GM21717 (cell line): ENCODE measurements around the gene AMIGO3.
"Not testable (repeated sequence)": the region's sequence is repeated elsewhere in the genome, so short reads cannot be mapped to it uniquely, and the experiment has no call there.

ENCODE experiments used
- ATAC-seq: cut with Tn5 transposase; IDR thresholded peaks from one replicate; pipeline ENCODE4 v1.9.1; 2021; ENCODE audit warnings: mild to moderate bottlenecking, moderate library complexity; ENCODE audit not compliant: unreplicated experiment

AMIGO3 gene

GRCh38 chr3:49712631-49713317 lies 6.7 kb downstream of the AMIGO3 start:
- no peak for ATAC-seq

- no peak for ATAC-seq
Observed at GRCh38 chr3:49712166-49712565, 7.3 kb downstream of the AMIGO3 start.

GRCh38 chr3:49711489-49711888 lies 8.0 kb downstream of the AMIGO3 start:
- ATAC-seq, result no peak

- ATAC-seq, result no peak
Observed at GRCh38 chr3:49709852-49710251, 9.6 kb downstream of the AMIGO3 start.

- ATAC-seq, result no peak
Observed at GRCh38 chr3:49707113-49707480, 12.4 kb downstream of the AMIGO3 start.

- ATAC-seq, result no peak
Observed at GRCh38 chr3:49706456-49707112, 12.9 kb downstream of the AMIGO3 start.

- no peak for ATAC-seq
Observed at GRCh38 chr3:49705390-49705960, 14.0 kb downstream of the AMIGO3 start.

GRCh38 chr3:49704629-49705028 lies 14.9 kb downstream of the AMIGO3 start:
- ATAC-seq, result no peak

GRCh38 chr3:49703956-49704355 lies 15.5 kb downstream of the AMIGO3 start:
- no peak for ATAC-seq

- ATAC-seq, result no peak
Observed at GRCh38 chr3:49703443-49703927, 16.0 kb downstream of the AMIGO3 start.

- no peak for ATAC-seq
Observed at GRCh38 chr3:49702672-49703071, 16.8 kb downstream of the AMIGO3 start.

GRCh38 chr3:49701388-49702077 lies 18.0 kb downstream of the AMIGO3 start:
- ATAC-seq, result no peak

GRCh38 chr3:49700453-49701128 lies 18.9 kb downstream of the AMIGO3 start:
- no peak for ATAC-seq

- ATAC-seq, result no peak
Observed at GRCh38 chr3:49700014-49700413, 19.5 kb downstream of the AMIGO3 start.

- no peak for ATAC-seq
Observed at GRCh38 chr3:49699281-49699979, 20.1 kb downstream of the AMIGO3 start.

GRCh38 chr3:49695350-49696015 lies 24.0 kb downstream of the AMIGO3 start:
- not testable (repeated sequence) for ATAC-seq

- not testable (repeated sequence) for ATAC-seq
Observed at GRCh38 chr3:49694409-49695070, 24.9 kb downstream of the AMIGO3 start.

- ATAC-seq, result not testable (repeated sequence)
Observed at GRCh38 chr3:49691481-49691880, 28.0 kb downstream of the AMIGO3 start.

GRCh38 chr3:49690856-49691255 lies 28.6 kb downstream of the AMIGO3 start:
- ATAC-seq, result not testable (repeated sequence)
